ENCODE data around the gene ISCA1.
A peak's percentile ranks its signal among the peaks of the same experiment; 100 is the strongest.

Gene ISCA1

DNA sequence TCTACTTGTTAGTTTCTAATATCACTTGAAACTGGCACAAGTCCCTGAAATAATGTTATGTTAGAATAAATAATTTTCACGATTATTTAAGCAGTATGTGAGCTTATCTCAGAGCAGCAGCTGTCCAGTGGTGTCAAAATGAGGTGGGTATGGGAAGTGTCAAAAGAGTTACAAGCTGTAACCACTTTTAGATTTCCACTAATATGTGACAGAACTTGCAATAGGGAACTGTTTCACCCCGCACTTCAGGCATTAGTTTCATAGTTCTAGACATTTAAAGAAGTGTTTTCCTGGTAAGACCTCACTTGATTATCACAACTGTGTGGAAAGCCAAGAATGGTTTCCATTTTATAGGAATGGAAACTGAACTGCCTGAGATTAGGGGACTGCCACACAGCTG, 2.9 kb upstream of the ISCA1 start:
- no peak for DNase-seq (ENCODE audit: low spot score)

DNA sequence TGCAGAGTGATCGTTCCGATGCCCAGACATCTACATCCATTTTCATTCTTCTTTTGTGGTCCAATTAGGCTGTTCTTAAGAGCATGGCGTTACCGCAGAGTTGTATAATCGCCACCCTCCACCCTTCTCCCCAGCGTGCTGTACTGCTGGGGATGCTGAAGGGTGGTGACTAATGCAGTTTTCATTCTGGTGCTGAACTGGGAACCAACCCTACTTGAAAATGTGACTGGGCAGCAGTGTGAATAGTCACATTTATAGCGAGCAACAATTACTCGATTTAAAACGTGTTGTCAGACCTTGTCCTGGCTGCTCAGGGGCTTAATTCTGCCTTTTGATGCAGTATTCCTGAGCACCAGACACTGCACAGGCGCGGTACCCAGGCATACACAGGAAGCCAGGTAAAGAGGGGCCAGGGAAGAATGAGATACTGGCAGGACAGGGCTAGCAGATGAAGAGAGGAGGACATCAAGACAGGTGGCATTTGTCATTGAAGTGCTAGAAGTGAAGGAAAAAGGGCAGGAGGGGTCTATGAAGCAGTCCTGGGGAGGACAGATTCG, 719 bp upstream of the ISCA1 start:
- no peak for DNase-seq (ENCODE audit: low spot score)

DNA sequence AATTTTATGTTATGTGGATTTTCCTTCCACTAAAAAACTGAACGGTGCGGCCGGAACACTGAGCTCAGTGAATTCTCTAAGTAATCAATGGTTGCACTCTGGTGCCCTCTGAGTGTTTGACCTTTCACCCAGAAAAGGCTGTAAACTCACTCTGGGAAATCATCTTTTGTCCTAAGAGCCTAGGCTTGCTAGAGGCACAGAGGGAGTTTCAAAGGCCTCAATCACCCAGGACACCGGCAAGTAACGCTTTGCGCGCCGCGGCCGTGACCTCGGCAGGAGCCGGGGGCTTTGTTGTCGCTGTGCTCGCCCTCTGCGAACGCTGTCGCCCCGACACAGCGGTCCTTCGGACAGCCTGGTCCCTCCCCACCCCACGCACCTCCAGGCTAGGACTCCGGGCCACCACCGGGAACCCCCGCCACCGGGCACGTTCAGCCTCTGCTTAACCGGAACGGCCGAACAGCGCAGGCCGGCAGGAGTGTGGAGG, 703 bp downstream of the ISCA1 start:
- no peak for DNase-seq (ENCODE audit: low spot score)

DNA sequence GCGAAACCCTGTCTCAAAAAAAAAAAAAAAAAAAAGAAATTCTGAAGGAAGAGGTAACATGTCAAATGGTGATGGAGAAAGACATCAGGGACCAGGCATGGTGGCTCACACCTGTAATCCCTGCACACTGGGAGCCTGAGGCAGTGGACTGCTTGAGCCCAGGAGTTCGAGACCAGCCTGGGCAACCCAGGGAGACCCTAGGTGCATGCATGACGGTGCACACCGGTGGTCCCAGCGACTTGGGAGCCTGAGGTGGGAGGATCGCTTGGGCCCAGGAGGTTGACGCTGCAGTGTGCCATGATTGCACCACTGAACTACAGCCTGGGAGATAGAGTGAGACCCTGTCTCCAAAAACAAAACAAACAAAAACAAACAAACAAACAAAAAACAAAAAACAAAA, 1.8 kb downstream of the ISCA1 start:
- no peak for DNase-seq (ENCODE audit: low spot score)

DNA sequence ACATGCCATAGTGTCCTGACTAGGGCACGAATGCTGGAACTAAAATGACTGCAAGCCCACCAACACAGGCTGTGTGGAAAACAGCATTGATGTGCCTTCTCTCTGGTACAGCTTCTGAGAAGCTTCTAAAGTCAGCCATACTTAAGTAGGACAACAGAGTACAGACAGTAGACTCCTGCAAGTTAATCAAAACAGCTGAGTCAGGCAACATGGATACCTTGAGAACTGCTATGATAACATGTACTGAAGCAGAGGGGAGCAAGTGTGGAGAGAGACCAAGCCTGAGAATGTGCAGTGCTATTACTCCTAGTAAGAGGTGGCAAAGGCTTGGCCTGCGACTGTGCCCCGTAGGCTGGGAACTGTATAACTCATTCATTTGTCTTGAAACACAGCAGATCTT, 2.5 kb downstream of the ISCA1 start:
- no peak for DNase-seq (ENCODE audit: low spot score)

DNA sequence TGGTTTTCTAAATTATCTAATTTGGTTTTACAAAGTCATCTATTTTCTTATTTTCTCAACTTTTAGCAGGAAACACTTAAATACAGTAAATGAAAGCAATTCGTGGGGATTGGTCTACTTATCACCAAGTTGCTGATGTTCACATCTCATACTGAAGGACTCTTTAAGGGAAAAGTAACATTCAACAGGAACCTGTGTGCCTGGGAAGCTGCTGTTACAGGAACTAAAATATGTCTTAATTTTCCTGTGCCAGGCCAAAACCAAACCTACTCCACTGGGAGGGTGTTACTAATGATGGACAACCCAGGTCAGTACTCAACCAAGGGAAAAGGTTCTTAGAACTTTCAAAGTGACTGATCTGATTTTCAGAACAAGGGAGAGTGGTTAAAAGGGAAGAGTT, 5.3 kb downstream of the ISCA1 start:
- DNase-seq (ENCODE audit: low spot score): no peak

DNA sequence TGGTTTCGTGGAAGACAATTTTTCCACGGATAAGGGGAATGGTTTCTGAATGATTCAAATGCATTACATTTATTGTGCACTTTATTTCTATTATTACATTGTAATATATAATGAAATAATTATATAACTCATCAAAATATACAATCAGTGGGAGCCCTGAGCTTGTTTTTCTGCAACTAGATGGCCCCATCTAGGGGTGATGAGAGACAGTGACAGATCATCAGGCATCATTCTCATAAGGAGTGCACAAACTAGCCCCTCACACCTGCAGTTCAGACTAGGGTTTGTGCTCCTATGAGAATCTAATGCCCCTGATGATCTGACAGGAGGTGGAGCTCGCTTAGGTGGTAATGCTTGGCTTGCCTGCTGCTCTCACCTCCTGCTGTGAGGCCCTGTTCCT, 6.4 kb downstream of the ISCA1 start:
- peak; percentile 32 for DNase-seq (ENCODE audit: low spot score)

DNA sequence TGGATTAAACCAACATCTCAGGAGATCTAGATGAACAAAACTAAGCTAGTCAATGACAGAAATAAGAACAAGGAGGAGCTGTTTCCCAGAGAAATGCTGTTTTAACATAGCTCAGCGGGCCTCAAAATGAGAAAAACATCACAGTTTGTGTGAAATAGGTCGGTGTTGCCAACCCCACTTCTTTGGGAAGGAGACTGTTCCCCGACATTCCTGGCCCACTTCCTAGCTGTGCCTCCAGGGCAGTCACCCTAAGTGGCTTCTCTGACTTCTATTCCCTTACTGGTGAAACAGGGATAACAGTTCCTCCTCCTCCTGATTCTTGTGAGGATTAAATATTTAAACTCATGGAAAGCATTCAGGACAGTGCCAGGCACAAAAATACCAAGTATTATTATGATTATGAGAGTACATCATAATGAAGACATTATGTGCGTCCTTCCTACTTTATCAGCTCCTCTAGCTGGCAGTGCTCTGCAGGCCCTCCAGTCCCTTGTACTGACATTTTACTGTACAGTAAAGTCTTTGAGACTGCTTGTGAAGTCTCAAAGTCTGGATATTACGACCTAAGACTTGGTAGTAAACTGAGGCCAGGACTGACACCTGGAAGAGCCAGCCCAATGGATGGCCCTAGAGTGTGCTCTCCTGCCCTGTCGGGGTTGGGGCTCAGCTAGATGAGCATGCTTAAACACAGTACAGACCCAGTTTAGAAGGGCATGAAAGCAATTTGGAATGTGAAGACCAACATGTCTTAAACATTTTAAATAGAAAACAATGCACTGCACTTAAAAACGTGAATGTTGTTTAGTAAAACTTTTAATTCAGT, 7.3 kb downstream of the ISCA1 start:
- DNase-seq (ENCODE audit: low spot score): no peak

DNA sequence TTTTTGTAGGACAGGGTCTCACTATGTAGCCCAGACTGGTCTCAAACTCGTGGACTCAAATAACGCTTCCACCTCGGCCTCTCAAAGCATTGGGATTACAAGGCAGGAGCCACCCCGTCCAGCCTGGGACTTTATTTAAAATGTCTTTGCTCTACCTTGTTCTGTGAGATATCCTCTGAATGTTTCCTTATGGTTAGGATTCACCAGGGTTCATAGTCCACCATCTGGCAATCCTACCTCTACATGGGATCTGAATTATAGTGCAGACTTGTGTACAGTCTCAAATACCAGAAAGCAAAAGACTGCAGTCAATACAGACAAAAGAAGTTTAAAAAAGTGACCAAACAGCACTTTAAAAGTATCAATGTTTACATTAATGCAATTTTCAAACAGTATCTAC, 10.1 kb downstream of the ISCA1 start:
- no peak for DNase-seq (ENCODE audit: low spot score)

DNA sequence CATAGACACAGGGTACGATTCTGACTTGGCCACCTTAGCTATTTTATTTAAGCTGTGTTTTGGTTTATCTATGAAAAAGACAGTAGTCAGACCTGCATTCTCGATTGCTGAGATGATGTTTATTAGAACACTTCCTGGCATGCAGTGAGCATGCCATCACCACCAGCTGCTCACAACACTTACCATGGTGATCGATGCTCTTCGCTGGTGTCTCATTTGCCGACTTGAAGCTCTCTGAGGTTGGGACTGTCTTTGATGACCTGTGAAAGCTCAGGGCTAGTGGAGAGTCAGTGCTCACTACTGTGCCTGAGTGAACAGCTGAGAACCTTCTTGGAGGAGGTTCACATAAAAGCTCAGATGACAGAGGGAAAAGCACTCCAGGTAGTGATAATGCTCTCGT, 18.5 kb downstream of the ISCA1 start:
- DNase-seq (ENCODE audit: low spot score): no peak

DNA sequence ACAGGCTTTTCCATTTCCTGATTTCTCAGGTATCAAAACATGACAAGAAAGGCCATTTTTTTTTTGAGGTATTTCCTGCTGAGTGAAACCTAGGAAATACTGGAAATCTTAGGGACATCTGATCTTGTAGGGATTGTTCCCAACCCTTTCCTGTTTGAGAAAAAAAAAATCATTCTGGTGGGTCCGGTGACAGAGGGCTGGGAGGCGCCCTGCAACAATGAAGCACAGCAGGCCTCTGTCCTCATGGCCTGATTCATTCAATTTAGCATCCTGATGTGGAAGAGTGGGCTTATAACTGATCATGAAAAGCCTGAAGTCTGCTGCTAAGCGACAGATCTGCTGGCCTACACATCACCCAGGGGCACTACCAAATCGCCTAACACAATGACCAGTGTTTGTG, 19.8 kb downstream of the ISCA1 start:
- DNase-seq (ENCODE audit: low spot score): no peak

DNA sequence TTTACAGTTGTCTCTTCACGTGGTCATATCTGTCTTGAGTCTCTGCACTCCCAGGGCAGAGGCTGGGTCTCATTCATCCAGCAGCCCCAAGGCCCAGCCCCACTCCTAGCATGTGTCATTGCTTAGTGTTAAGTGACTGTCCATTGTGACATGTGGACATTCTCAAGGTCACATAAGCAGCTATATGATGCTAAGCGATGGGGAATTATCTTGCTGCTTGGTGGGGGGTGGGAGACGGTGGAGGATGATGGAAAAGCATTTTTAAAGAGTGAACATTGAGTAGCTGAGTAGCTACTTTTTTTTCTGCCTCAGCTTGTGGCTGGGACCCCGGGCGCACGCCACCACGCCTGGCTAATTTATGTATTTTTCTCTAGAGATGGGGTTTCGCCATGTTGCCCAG, 22.8 kb downstream of the ISCA1 start, which contains the start of gene C9orf153:
TSS of gene C9orf153 (minus strand) at position 101 of the 400 bp plus-strand sequence. CDS start 30,054 bp downstream, outside the sequence.
- DNase-seq (ENCODE audit: low spot score): no peak

DNA sequence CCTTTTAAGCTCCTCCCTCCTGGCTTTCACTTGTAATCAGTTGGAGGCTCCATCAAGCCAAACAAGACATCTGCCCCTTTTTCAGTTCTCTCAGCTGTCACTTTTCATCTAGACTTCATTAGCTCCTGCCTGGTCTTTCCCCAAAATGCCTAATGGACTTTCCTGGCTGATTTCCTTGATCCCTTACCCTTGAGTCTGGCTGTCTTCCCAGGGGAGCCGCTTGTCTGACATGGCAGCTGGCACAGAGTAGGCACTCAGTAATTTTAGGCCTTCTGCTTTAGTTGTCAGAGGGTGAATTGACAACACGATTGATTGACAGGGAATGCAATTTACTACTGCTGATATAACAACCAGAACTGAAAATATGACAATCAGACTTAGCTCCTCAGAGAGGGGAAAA, 24.9 kb downstream of the ISCA1 start:
- peak; percentile 12 for DNase-seq (ENCODE audit: low spot score)

DNA sequence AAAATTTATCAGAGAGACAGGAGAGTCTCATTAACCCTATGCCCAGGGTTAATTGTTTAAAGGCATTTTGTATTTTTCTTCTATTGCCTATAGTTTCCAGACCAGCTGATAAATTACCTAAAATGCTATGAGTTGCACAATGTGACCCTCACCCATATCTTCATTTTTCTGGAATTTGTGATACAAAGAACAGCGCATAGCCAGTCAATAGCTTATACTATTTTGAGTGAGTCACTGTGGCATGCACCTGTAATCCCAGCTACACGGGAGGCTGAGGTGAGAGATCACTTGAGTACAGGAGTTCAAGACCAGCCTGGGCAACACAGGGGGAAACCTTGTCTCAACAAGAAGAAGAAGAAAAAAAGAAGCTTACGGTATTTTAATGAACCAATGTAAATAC, 25.7 kb downstream of the ISCA1 start:
- DNase-seq (ENCODE audit: low spot score): no peak

DNA sequence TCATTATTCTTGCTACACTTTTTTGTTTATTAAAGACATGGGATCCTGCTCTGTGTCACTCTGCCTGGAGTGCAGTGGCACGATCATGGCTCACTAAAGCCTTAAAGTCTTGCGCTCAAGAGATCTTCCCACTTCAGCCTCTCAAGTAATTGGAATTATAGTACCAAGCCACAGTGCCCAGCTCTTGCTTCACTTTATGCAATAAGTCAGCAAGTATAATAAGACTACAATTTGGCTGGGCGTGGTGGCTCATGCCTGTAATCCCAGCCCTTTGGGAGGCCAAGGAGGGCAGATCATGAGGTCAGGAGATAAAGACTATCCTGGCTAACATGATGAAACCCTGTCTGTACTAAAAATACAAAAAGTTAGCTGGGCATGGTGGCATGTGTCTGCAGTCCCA, 28.8 kb downstream of the ISCA1 start:
- DNase-seq (ENCODE audit: low spot score): no peak

DNA sequence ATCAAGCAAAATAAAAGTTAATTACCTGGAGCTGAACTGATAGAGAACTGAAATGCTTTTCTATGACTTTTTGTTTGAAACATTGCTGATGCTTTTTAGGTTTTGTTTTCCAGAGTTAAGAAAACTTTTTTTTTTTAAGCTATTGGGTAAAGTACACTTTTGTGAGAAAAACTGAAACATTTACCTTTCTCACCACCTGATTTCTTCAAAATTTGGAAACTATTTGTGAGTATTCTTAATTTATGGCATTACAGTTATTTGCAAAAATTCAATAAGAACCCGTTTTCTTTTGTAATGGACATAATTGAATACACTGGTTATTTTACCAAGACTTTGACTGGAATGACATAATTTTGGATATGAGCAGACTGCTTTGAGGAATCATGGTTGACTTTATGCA, 29.5 kb downstream of the ISCA1 start:
- no peak for DNase-seq (ENCODE audit: low spot score)

DNA sequence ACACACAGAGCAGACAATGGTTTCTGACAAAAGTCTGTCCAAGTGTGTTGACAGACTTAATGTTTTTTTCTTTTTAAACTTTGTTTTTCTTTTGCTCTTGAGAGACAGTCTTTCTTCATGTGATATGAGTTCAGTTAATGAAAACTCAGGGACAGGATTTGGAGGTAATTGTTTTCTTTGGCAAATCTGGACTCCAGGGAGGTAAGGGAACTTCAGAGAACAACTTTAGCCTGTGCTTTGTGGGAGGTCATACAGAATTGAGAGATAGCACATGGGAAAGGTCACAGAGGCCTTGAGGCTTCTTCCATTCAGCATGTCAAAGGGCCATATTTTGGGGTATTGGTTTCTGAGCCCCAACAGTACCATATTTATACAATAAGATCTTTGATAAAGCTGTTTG, 32.2 kb downstream of the ISCA1 start:
- DNase-seq (ENCODE audit: low spot score): no peak

DNA sequence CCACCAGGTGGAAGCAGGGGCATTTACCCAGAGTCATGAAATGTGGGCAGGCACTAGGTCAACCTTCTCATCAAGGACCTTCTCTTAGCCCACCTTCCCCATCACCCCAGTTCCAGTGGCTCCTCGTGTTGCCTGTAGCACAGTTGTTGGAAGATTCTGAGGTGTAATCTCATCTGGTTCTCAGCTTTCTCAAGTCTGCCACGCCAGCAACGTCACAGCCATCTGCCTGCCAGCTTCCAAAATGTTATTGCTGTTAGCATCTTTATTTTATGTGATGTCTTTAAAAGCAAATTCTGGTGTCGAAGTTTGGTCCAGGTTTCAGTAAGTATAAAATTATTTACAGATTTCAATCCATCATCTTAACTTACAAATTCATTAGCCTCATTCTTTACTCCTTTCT, 33.6 kb downstream of the ISCA1 start:
- DNase-seq (ENCODE audit: low spot score): no peak

DNA sequence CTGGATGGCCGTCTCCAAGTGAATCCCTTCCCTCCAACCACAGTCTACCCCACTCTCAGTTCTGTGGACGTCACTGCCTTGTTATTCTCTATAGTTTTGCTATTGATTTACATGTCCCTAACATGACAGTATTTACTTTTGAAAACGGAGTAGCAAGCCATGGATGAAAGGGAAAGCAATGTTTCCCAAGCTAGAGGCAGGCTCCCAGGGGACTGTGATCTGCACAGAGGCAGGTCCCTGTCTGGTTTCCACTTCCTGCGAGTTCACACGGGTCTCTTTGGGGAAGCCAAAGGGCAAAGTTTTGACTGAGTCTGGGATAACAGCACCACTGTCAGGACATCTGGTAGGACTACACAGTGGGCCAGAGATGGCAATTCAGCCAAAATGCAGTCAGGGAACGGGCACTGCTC, 35.6 kb downstream of the ISCA1 start:
- DNase-seq (ENCODE audit: low spot score): no peak

DNA sequence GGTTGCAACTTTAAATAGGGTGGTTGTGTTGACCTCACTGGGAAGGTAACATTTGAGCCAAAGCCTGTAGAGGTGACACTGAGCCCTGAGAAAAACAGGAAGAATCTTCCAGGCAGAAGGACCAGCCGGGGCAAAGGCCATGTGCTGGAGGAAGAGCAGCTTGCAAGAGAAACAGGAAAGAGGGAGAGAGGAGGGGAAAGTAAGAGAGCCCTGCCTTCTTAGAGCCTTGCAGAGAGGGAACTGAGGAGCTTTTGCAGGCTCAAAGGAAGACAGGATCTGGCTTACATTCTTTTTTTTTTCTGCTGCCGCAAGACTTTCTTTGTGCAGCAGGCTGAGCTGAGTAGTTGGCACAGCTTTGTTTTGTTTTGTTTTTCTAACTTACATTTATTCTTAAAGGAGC, 40.3 kb downstream of the ISCA1 start:
- DNase-seq (ENCODE audit: low spot score): no peak

DNA sequence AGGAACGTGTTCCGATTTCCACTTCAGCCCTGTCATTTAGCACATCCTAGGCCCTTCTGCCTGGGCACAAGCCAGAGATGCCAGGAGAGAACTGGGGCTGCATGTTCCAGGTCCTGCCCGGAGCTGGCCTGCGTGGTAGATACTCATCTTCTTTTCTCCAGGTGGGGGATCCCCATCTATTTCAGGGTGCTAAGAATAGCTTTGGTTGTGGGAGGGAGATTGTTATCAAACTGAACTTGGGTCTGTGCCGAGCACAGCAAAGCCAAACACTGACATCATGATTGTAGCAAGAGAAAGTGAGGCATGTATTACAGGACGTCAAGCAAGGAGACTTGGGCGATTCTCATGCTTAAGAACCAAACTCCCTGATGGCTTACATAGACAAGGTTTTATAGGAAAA, 41.1 kb downstream of the ISCA1 start:
- DNase-seq (ENCODE audit: low spot score): no peak

DNA sequence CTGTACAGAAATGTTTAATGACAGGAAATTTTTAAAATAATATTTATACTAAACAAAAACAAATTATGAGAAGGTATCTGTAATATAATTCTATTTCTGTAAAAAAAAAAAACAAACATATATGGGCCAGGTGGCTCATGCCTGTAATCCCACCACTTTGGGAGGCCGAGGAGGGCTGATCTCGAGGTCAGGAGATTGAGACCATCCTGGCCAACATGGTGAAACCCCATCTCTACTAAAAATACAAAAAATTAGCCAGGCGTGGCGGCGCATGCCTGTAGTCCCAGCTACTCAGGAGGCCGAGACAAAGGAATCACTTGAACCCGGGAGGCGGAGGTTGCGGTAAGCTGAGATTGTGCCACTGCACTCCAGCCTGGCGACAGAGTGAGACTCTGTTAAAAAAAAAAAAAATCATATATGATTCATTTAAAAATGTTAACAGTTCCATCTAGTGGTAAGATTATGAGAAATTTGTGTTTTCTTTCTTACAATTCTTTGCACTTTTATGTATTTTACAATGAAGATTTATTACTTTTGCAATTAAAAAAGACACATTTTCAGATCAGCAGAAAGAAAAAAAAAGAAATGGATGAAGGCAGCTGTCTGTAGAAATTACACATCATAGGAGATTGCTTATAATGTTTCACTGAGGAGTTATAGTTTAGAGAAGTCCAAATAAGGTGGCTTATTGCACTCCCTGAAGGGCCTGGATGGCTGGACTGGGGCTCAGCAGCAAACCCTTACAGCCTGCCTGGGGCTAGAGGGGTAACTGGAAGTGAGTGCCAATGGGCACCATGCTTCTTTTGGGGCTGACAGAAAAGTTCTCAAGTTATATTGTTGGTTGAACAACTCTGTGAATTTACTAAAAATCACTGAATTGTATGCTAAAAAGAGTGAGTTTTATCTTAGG, 43.2 kb downstream of the ISCA1 start:
- peak; percentile 18 for DNase-seq (ENCODE audit: low spot score)

DNA sequence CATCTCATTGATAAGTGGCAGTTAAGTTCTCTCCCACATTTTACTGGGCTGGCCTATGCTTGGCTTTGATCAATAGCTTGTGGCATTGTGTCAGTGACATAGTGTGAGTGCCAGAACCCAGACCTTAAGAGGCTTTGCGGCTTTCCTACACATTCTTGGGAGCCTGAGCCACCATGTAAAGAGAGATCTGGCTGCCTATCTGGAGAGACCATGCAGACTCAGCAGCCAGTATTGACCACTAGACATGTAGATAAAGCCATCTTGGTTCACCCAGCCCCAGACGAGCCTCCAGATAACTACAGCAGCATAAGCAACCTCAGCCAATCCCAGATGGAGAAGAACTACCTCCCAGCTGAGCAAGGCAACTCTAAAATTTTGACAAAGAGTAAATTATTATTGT, 51.5 kb downstream of the ISCA1 start:
- DNase-seq (ENCODE audit: low spot score): no peak

Measured in cerebellar cortex (tissue), 1 donor.